ENCODE results near the gene VAV2. TPM values are rescaled to one million over a fixed set of nuclear protein-coding genes. Genes with fewer than 3 reads are reported as not detected.

VAV2 gene
- total and polyA plus RNA-seq, 11 donors, result 3.3 to 9.9 (median 5.3) TPM

- DNase-seq (no peak), ATAC-seq (no peak)
- H3K27me3 ChIP-seq, result no peaks in the 10 kb centered on the region
- no peak overlapping the region for H3K4me3 ChIP-seq
- no peak overlapping the region for H3K27ac ChIP-seq
- H3K4me1 ChIP-seq, result peaks cover 0 to 8% (median 0%) of the 10 kb centered on the region in 12 donors
- 94 to 96% (median 95%) methylated on average over 39 to 40 of the region's 40 CpGs for WGBS, 4 donors
- intact Hi-C loops (cut with DNase I), result no loop called here
- TF ChIP-seq POLR2A (IDR thresholded peaks at IDR 0.05) (no peak), CTCF (IDR thresholded peaks at IDR 0.05) (no peak)
- no peaks in the 10 kb centered on the region for H3K9me3 ChIP-seq
- no peaks in the 10 kb centered on the region for H3K36me3 ChIP-seq
Measured at GRCh38 chr9:133893191-133893994, 98.7 kb downstream of the VAV2 start.

GRCh38 chr9:133892193-133892920, 99.8 kb downstream of the VAV2 start:
- DNase-seq, result no peak
- Histone ChIP-seq H3K27me3 (no peaks in the 10 kb centered on the region), H3K27ac (no peak overlapping the region), H3K9me3 (no peaks in the 10 kb centered on the region), H3K36me3 (no peaks in the 10 kb centered on the region), H3K4me3 (no peak overlapping the region), H3K4me1 (peaks cover 0 to 5% (median 0%) of the 10 kb centered on the region in 12 donors)
- no peak for ATAC-seq
- TF ChIP-seq POLR2A (IDR thresholded peaks at IDR 0.05) (no peak), CTCF (IDR thresholded peaks at IDR 0.05) (no peak)
- intact Hi-C loops (cut with DNase I), result no loop called here
- 88 to 92% (median 90%) methylated on average over 14 to 17 of the region's 17 CpGs for WGBS, 4 donors

- Histone ChIP-seq H3K4me1 (peaks cover 0 to 7% (median 0%) of the 10 kb centered on the region in 12 donors), H3K36me3 (no peaks in the 10 kb centered on the region), H3K4me3 (no peak overlapping the region), H3K9me3 (no peaks in the 10 kb centered on the region), H3K27me3 (no peaks in the 10 kb centered on the region), H3K27ac (no peak overlapping the region)
- no peak for TF ChIP-seq POLR2A (IDR thresholded peaks at IDR 0.05)
- no peak for TF ChIP-seq CTCF (IDR thresholded peaks at IDR 0.05)
- DNase-seq (no peak), ATAC-seq (no peak)
- intact Hi-C loops (cut with DNase I), result no loop called here
- 95 to 98% (median 96%) methylated on average over 7 of the region's 7 CpGs for WGBS, 4 donors
Measured at GRCh38 chr9:133891741-133892140, 100.4 kb downstream of the VAV2 start.

- ATAC-seq (no peak), DNase-seq (no peak)
- no peak overlapping the region for H3K27ac ChIP-seq
- no peaks in the 10 kb centered on the region for H3K27me3 ChIP-seq
- H3K4me3 ChIP-seq, result no peak overlapping the region
- no peak for TF ChIP-seq CTCF (IDR thresholded peaks at IDR 0.05)
- TF ChIP-seq POLR2A (IDR thresholded peaks at IDR 0.05), result no peak
- peaks cover 0 to 7% (median 0%) of the 10 kb centered on the region in 12 donors for H3K4me1 ChIP-seq
- 87 to 92% (median 88%) methylated on average over 8 of the region's 8 CpGs for WGBS, 4 donors
- no peaks in the 10 kb centered on the region for H3K36me3 ChIP-seq
- intact Hi-C loops (cut with DNase I), result no loop called here
- no peaks in the 10 kb centered on the region for H3K9me3 ChIP-seq
Measured at GRCh38 chr9:133890583-133890982, 101.5 kb downstream of the VAV2 start.

Measured in heart left ventricle (tissue), 16 donors.